ENCODE results near the gene ITSN1.

GRCh38 chr21:33674226-33674625 lies 31.9 kb downstream of the ITSN1 start:
- TF ChIP-seq CTCF (IDR thresholded peaks at IDR 0.05 in 4 of 5, conservative IDR thresholded peaks at IDR 0.05 in 1 of 5), result no peak
- no peak for TF ChIP-seq POLR2A (IDR thresholded peaks at IDR 0.05)

Measured in gastrocnemius medialis (tissue), 4 donors.